ENCODE measurements around the gene CTSW. TPM values are rescaled to one million over a fixed set of nuclear protein-coding genes. Genes with fewer than 3 reads are reported as not detected.
A peak's percentile ranks its signal among the peaks of the same experiment; 100 is the strongest.

CTSW gene
- total and polyA plus RNA-seq, 4 donors: 2.9 to 8.7 (median 3.8) TPM

DNA sequence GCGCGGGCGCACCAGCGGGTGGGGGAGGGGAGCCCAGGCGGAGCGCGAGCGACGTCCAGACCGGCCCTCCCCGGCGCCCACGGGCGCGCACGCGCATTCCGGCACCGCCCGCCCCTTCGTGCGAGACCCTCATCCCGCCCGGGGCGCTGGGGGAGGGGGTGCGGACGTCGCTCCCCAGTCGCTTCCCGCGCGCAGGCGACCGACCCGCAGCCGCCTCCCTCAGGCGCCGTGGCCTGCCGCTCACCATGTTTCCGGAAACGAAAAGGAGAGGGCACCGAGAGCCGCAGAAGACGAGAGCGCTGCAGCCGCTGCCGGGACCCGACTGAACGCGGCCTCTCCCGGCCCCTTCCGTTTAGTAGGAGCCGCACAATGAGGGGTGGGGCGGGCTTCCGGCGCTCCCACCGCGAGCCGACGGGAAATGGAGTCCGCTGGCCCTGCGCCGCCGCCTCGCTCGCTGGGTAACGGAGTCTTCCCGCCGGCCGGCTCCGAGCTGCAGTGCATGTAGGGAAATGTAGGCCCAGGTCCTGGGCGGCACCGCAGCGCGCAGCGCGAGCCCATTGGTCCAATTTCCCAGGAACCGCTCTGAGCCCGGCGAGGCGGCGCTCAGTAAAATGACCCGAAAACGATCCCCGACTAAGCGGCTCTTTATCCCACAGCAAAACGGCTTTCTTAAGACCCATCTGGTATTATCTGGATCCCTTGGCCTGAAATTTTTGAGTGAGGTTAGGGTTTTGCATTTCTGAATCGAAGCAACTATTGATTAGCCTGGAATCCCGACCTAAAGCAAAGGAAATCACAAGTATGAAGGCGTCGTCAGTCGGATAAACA lies 21.6 kb upstream of the CTSW start, which contains the start of gene CFL1:
CFL1 (minus strand) TSS at position 328 of the 828 bp plus-strand sequence; CDS start at position 247, 81 bp downstream.
- no peaks in the 10 kb centered on the region for H3K27me3 ChIP-seq (ENCODE audit: control insufficient read depth in 3 of 3, insufficient read depth in 3 of 3, low read length in 2 of 3)
- peaks cover 0 to 43% (median 20%) of the 10 kb centered on the region in 5 donors for H3K4me1 ChIP-seq (ENCODE audit: control insufficient read depth in 5 of 5, insufficient read depth in 5 of 5, low read length in 5 of 5)
- peaks cover 24 to 45% (median 37%) of the 10 kb centered on the region in 4 donors for H3K36me3 ChIP-seq (ENCODE audit: control insufficient read depth in 4 of 4, insufficient read depth in 4 of 4, low read length in 4 of 4)
- 0% methylated on average over 70 to 92 of the region's 92 CpGs for WGBS, 2 donors
- peak within 1 kb of the TSS; percentile 8 to 59 for H3K9ac ChIP-seq (ENCODE audit: insufficient read depth in 1 of 2, low read length in 2 of 2)
- H3K27ac ChIP-seq (ENCODE audit: low read depth in 1 of 2, low read length in 1 of 2): peak within 1 kb of the TSS; percentile 96 to 98
- H3K9me3 ChIP-seq (ENCODE audit: control insufficient read depth in 4 of 4, insufficient read depth in 3 of 4, low read length in 3 of 4): no peaks in the 10 kb centered on the region
- H3K4me3 ChIP-seq: peak within 1 kb of the TSS; percentile 97
- TF ChIP-seq, protein P1, sequence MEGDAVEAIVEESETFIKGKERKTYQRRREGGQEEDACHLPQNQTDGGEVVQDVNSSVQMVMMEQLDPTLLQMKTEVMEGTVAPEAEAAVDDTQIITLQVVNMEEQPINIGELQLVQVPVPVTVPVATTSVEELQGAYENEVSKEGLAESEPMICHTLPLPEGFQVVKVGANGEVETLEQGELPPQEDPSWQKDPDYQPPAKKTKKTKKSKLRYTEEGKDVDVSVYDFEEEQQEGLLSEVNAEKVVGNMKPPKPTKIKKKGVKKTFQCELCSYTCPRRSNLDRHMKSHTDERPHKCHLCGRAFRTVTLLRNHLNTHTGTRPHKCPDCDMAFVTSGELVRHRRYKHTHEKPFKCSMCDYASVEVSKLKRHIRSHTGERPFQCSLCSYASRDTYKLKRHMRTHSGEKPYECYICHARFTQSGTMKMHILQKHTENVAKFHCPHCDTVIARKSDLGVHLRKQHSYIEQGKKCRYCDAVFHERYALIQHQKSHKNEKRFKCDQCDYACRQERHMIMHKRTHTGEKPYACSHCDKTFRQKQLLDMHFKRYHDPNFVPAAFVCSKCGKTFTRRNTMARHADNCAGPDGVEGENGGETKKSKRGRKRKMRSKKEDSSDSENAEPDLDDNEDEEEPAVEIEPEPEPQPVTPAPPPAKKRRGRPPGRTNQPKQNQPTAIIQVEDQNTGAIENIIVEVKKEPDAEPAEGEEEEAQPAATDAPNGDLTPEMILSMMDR (IDR thresholded peaks at IDR 0.05; ENCODE audit: control extremely low read depth, extremely low read depth): peak; percentile 1
- ATAC-seq (ENCODE audit: insufficient read depth, low FRiP score) (peak; percentile 79), DNase-seq (peak; percentile 98 to 99 (median 99))

DNA sequence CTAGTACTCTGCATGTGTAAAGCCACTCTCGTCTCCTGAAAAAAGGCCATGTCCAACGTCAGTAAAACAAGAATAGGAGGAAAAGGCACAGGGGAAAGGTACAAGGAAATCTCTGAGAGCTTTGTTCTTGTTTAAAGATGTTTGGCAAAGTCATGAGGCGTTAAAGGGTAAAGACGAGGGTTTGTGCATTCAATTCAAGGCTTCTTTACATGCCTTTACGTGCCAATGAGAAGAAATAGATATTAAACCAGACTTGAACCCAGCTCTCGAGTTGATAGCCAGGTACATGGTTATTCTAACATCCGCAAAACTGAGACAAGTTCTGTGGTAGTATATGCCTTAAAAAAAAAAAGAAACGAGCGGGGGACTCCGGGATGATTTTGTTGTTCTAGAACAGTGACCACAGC lies 21.0 kb upstream of the CTSW start:
- DNase-seq (no peak), ATAC-seq (ENCODE audit: insufficient read depth, low FRiP score) (no peak)
- Histone ChIP-seq H3K36me3 (ENCODE audit: control insufficient read depth in 4 of 4, insufficient read depth in 4 of 4, low read length in 4 of 4) (peaks cover 20 to 45% (median 36%) of the 10 kb centered on the region in 4 donors), H3K27me3 (ENCODE audit: control insufficient read depth in 3 of 3, insufficient read depth in 3 of 3, low read length in 2 of 3) (no peaks in the 10 kb centered on the region), H3K4me3 (peak overlapping the region; percentile 16), H3K4me1 (ENCODE audit: control insufficient read depth in 5 of 5, insufficient read depth in 5 of 5, low read length in 5 of 5) (peaks cover 0 to 43% (median 20%) of the 10 kb centered on the region in 5 donors), H3K27ac (ENCODE audit: low read depth in 1 of 2, low read length in 1 of 2) (peak overlapping the region; percentile 96 to 98), H3K9ac (ENCODE audit: insufficient read depth in 1 of 2, low read length in 2 of 2) (peak overlapping the region in 1 of 2 donors; percentile 59), H3K9me3 (ENCODE audit: control insufficient read depth in 4 of 4, insufficient read depth in 3 of 4, low read length in 3 of 4) (no peaks in the 10 kb centered on the region)
- 1% methylated on average over 10 of the region's 10 CpGs for WGBS, 2 donors
- TF ChIP-seq, protein P1 (IDR thresholded peaks at IDR 0.05; ENCODE audit: control extremely low read depth, extremely low read depth): no peak

DNA sequence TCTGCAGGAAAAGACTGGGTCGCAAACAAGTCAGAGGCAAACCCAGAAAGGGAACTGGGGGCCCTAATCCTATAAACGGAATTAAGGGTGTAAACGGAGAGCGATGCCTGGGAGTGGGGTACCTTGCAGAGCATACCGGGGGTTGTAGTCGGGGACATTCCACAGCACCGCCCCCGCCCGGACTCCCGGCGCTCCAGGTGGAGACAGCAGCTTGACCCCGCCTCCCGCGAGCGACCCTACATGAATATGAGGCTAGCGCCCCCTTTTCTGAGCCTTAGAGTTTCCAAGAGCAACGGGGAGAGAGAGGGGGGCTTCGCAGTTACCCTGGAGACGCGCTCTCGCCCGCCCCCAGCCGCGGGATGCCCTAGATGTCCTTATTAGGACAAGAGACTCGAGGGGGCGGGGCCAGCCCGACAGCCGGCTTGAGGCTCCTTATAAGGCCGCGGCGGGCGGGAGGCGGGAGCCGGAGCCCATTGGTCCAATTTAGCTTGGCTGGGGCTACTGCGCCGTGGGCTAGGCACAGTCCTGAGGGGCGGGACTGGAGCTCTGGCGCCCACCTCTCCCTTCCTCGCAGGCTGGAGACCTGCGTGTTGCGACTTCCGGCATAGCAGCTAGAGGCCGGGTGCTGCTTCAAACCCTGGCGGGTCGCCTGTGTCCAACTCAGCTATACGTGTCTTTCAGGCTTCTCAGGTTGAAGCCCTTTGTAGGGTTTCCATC lies 20.4 kb upstream of the CTSW start:
- Histone ChIP-seq H3K4me1 (ENCODE audit: control insufficient read depth in 5 of 5, insufficient read depth in 5 of 5, low read length in 5 of 5) (peaks cover 0 to 43% (median 20%) of the 10 kb centered on the region in 5 donors), H3K4me3 (peak overlapping the region; percentile 37), H3K9ac (ENCODE audit: insufficient read depth in 1 of 2, low read length in 2 of 2) (peak overlapping the region; percentile 51 to 78), H3K36me3 (ENCODE audit: control insufficient read depth in 4 of 4, insufficient read depth in 4 of 4, low read length in 4 of 4) (peaks cover 16 to 45% (median 37%) of the 10 kb centered on the region in 4 donors), H3K27ac (ENCODE audit: low read depth in 1 of 2, low read length in 1 of 2) (peak overlapping the region; percentile 96 to 98), H3K9me3 (ENCODE audit: control insufficient read depth in 4 of 4, insufficient read depth in 3 of 4, low read length in 3 of 4) (no peaks in the 10 kb centered on the region), H3K27me3 (ENCODE audit: control insufficient read depth in 3 of 3, insufficient read depth in 3 of 3, low read length in 2 of 3) (no peaks in the 10 kb centered on the region)
- TF ChIP-seq, protein P1 (IDR thresholded peaks at IDR 0.05; ENCODE audit: control extremely low read depth, extremely low read depth): no peak
- peak; percentile 55 for ATAC-seq (ENCODE audit: insufficient read depth, low FRiP score)
- DNase-seq: peak; percentile 99
- WGBS, 2 donors: 0 to 1% methylated on average over 39 to 46 of the region's 46 CpGs
